SKM-1 treated with dmso at 0.1 percent for 144 hours (cell line): Measurements from ENCODE around the gene LDHAL6B.
A peak's percentile ranks its signal among the peaks of the same experiment; 100 is the strongest.

Source experiments
- DNase-seq: peaks from one replicate; lab custom pipeline; 2025; ENCODE audit not compliant: unreplicated experiment; lab: John Stamatoyannopoulos, UW

The LDHAL6B gene

DNA sequence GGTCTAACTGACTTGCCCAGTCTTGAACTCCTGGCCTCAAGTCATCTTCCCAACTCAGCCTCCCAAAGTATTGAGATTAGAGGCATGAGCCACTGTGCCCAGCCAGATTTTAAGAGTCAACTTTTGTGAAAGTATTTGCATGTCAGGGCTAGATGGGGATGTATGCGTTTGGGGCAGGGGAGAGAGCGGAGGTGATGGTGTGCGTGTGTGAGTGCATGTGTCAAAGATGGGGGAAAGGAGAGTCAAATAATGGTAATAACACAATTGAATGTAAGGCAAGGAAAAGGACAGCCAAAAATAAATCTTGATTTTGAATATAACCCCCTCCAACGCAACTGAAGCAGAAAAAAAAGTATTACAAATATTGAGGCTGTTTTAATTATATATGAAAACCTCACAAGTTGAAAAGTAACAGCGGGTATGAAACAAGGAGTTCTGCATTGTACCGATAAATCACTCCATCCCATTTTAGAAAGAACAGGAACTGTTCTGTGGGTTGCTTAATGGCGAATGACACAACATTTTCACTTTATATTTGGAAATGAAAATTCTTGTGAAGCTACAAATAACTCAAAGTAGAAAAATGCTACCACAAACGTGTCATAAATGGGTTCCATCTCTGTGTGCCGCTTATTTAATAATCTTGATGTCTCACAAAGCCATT lies 29.9 kb upstream of the LDHAL6B start:
- DNase-seq = peak; percentile 17

DNA sequence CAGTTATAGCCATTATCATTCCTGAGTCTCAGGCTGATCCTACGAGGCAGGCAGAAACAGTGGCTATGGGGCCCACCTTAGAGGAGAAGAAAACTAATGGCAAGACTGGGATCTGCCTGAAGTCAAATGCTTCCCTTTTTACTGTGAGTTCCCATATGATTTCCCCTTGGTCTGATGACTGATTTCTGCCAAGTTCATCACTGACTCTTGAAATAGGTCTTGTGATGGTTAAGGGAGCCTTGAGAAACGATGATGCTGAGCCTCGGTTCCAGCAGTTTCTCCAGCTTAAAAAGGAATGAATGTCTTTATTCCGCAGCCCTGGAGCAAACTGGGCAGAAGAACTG lies 29.4 kb upstream of the LDHAL6B start:
- no peak for DNase-seq

- DNase-seq = no peak
Measured at GRCh38 chr15:59178151-59178695, 28.4 kb upstream of the LDHAL6B start.

DNA sequence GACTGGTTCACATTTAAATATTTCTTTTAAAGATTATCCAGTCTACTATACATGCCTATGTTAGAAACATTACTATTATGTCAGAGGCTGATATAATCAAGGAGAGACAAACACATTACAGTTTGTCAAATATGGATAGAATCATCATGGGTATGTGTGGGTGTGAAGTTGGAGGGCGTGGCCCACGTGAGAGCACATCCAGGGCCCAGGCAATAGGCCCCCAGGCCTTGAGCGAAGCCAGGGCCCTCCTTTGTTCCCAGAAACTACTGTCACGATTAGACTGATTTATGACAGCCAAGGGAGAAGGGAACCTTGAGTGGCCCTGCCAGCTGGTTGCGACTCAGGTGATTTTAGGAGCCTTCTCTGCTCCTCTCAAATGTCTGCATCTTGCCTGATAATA lies 26.9 kb upstream of the LDHAL6B start:
- DNase-seq = no peak

GRCh38 chr15:59180945-59181600 lies 25.6 kb upstream of the LDHAL6B start:
- no peak for DNase-seq

DNA sequence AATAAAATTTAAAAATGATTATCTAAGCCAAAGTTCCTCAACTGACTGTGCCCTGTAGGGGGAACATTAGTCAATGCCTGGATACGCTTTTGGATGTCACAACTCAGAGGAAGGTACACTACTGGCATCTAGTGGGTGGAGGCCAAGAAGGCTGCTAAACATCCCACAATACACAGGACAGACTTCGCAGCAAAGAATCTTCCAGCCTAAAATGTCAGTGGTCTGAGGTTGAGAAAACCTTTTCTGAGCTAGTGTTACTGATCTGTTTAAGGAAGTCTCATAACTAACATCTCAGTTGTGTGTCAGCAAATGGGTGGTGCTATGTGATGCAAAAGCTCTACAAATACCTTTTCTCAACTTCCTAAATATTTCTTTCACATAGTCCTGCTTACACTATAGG lies 20.9 kb upstream of the LDHAL6B start:
- DNase-seq = peak; percentile 46

DNA sequence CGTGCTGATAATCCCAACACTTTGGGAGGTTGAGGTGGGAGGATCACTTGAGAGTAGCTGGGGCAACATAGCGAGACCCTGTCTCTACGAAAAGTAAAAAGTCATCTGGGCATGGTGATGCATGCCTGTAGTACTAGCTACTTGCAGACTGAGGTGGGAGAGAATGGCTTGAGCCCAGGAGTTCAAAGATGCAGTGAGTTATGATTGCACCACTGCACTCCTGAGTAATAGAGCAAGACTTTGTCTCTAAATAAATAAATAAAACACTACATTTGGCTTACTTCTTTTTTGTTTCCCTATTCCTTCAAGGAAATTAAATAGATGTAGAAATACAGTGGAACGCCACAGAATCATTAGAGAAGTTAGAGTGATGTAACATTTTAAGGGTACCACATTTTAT lies 20.1 kb upstream of the LDHAL6B start:
- DNase-seq = no peak

- no peak for DNase-seq
Measured at GRCh38 chr15:59189241-59189640, 17.4 kb upstream of the LDHAL6B start.

DNA sequence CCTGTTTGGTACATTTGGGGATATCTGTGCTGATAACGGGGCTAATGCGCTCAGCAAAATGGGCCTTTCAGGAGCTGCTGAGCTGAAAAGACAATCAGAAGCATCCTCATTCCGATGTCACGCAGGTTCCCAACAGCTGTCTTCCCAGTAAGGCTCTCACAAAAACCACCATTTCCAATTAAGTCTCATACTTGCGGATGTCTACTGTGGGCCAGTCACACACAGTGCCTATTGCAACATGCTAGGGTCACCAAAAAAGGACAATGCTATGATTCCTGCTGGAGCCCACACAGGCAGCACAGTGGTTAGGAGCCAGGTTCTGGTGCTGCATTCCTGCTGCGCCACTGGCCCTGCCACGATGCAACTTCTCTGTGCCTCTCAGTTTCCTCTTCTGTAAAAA lies 16.4 kb upstream of the LDHAL6B start:
- no peak for DNase-seq

GRCh38 chr15:59191855-59192237 lies 14.8 kb upstream of the LDHAL6B start:
- DNase-seq = no peak

GRCh38 chr15:59194639-59195325 lies 11.9 kb upstream of the LDHAL6B start:
- DNase-seq = no peak

- no peak for DNase-seq
Measured at GRCh38 chr15:59196416-59196815, 10.2 kb upstream of the LDHAL6B start.

DNA sequence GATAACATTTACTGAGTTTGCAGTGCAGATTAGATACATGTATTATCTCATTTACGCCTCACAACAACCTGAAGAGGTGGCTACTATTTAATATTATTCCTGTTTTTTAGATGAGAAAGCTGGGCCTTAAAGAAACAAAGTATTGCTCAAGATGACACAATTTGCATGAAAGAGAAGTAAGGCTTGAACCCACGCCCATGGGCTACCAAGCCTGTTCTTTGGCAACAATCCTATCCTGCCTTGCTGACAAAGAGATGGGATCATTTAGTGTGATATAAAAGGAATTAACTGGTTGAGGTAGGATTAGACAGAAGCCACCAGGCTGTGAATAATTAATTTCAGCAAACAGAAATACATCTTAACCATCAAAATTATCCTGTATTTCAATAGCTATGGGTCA lies 9.2 kb upstream of the LDHAL6B start:
- no peak for DNase-seq

- no peak for DNase-seq
Measured at GRCh38 chr15:59199626-59200465, 6.8 kb upstream of the LDHAL6B start.

GRCh38 chr15:59200560-59200959 lies 6.1 kb upstream of the LDHAL6B start:
- no peak for DNase-seq

DNA sequence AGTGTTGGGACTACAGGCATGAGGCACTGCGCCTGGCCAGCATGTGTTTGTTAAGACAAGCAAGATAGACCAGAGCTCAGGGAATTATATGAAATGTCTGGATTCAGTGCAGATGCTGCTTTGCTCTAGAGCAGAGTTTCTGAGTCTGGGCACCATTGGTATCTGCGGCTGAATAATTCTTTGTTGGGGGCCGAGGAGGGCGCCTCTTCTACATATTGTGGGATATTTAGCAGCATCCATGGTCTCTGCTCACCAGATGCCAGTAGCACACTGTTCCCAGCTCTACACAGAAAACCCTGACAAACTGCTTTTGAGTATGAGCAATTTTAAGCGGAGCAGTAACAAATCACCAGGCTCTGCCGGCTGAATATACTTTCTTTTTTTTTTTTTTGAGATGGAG lies 3.6 kb upstream of the LDHAL6B start:
- DNase-seq = no peak

- DNase-seq = no peak
Measured at GRCh38 chr15:59203657-59204056, 3.0 kb upstream of the LDHAL6B start.

DNA sequence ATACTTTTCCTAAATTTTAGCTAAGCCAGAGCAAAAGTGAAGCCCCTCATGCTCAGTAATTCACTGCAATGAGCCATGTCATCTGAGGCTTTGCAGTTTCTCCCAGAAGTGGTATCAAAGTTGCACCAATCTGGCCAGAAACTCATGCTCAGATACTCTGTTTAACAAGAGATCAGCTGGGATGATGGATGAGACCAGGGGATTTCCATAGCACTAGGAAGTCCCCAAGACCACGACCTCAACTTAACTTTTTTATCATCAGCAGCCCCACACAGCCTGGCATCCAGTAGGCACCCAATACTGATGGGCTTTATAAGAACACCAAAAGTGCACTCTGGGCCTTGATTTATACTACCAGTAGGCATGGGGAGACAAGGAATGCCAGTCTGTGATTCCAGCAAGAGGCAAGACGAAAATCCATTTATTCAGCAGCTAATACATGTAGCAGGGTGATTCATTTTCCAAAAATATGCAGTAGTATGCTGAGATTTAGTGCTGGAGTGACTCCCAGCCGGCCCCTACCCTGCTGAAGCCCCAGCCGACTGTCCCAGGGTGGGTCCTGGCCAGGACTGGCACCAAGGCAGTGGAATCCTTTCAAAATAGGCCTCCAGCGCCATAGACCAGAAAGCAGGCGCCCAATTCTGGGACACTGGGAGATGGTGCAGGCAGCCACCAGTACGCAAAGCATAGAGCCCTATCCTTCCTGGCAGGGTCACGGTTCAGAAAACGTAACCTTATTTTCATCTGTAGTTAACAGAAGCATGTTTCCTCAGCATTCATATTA lies 612 bp upstream of the LDHAL6B start:
- DNase-seq = no peak

GRCh38 chr15:59208613-59209249 lies 2.1 kb downstream of the LDHAL6B start:
- no peak for DNase-seq

DNA sequence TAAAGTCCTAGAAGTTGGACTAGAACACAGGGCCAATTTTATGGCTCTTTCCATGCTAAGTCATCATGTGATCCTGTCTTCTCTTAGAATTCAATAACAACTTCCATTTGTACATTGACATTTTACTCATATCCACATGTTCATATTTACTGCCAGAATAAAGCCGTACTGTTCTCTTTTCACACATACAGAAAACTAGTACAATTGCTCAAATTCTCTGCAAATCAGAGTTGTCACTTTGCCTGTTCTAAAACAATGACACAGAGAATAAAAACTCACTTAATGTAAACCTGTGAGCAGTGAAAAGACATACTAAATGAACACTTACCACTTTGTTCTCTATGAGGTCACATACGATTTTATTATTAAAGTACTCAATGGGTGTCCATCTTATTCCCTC lies 3.5 kb downstream of the LDHAL6B start:
- DNase-seq = no peak
